Esophagus (tissue), 2 donors: ENCODE measurements around the gene GOLPH3L. TPM values are rescaled to one million over a fixed set of nuclear protein-coding genes. Genes with fewer than 3 reads are reported as not detected.
"Not testable (repeated sequence)": the region's sequence is repeated elsewhere in the genome, so short reads cannot be mapped to it uniquely, and the experiment has no call there.

Experiments used
- H3K27ac ChIP-seq, 2 donors: one replicate each; pipeline ENCODE4 v1.5.1; 2013; ENCODE audit warnings: low read depth in 2 of 2, mild to moderate bottlenecking in 2 of 2, inconsistent platforms in 1 of 2, low read length in 1 of 2, moderate library complexity in 1 of 2
- H3K27me3 ChIP-seq, 2 donors: one replicate each; pipeline ENCODE4 v1.6.1; 2013; ENCODE audit warnings: low read length in 2 of 2, control low read depth in 1 of 2, mild to moderate bottlenecking in 1 of 2; ENCODE audit not compliant: insufficient read depth in 2 of 2, control insufficient read depth in 1 of 2
- H3K36me3 ChIP-seq, 2 donors: one replicate each; pipeline ENCODE4 v1.6.1; 2013; ENCODE audit warnings: low read length in 1 of 2; ENCODE audit not compliant: control insufficient read depth in 2 of 2, insufficient read depth in 2 of 2
- H3K4me1 ChIP-seq, 2 donors: one replicate each; pipeline ENCODE4 v1.6.1; 2013; ENCODE audit warnings: low read length in 1 of 2; ENCODE audit not compliant: control insufficient read depth in 2 of 2, insufficient read depth in 2 of 2
- H3K4me3 ChIP-seq, 2 donors: one replicate each; pipeline ENCODE4 v1.5.1; 2013; ENCODE audit warnings: low read length in 2 of 2, mild to moderate bottlenecking in 2 of 2, low read depth in 1 of 2, moderate library complexity in 1 of 2
- H3K9me3 ChIP-seq, 2 donors: one replicate each; pipeline ENCODE4 v1.6.1; 2013; ENCODE audit warnings: mild to moderate bottlenecking in 2 of 2, low read depth in 1 of 2, low read length in 1 of 2, moderate library complexity in 1 of 2; ENCODE audit not compliant: control insufficient read depth in 2 of 2, insufficient read depth in 1 of 2
- WGBS, 2 donors: extraction: QIAGEN DNeasy Blood & Tissue Kit; methylation state at CpG; one replicate each; pipeline ENCODE4 v1.1.7; 2013; 5-methylcytosine and 5-hydroxymethylcytosine counted together
- polyA plus RNA-seq, 2 donors: library from polyadenylated mRNA; stranded (reverse); fragments of 200-250 nt; gene quantifications; one replicate each; pipeline ENCODE4 v1.2.3, GENCODE V29; 2013
- donor health status: healthy with polysubstance abuse.
- donor health status: Bipolar disorder and iron deficiency.

GOLPH3L gene
- polyA plus RNA-seq, 2 donors, result 20.3 to 27.0 TPM

- not testable (repeated sequence) for H3K36me3 ChIP-seq
- 91 to 96% methylated on average over 6 of the region's 6 CpGs for WGBS, 2 donors
These were observed 58.5 kb downstream of the GOLPH3L start for GRCh38 chr1:150638430-150638829.

DNA sequence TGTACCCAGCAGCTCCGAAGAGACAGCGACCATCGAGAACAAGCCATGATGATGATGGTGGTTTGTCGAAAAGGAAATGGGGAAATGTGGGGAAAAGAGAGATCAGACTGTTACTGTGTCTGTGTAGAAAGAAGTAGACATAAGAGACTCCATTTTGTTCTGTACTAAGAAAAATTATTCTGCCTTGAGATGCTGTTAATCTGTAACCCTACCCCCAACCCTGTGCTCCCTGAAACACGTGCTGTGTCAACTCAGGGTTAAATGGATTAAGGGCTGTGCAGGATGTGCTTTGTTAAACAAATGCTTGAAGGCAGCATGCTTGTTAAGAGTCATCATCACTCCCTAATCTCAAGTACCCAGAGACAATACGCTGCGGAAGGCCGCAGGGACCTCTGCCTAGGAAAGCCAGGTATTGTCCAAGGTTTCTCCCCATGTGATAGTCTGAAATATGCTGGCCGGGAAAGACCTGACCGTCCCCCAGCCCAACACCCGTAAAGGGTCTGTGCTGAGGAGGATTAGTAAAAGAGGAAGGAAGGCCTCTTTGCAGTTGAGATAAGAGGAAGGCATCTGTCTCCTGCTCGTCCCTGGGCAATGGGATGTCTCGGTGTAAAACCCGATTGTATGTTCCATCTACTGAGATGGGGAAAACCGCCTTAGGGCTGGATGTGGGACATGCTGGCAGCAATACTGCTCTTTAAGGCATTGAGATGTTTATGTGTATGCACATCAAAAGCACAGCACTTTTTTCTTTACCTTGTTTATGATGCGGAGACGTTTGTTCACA lies 61.9 kb downstream of the GOLPH3L start:
- not testable (repeated sequence) for H3K36me3 ChIP-seq, H3K27me3 ChIP-seq, H3K4me3 ChIP-seq, H3K4me1 ChIP-seq, H3K27ac ChIP-seq, H3K9me3 ChIP-seq
- 68% methylated on average over 14 to 17 of the region's 17 CpGs for WGBS, 2 donors

More at GRCh38 chr1:150638430-150638829, 58.5 kb downstream of the GOLPH3L start:
- not testable (repeated sequence) for H3K4me1 ChIP-seq, H3K9me3 ChIP-seq, H3K27me3 ChIP-seq, H3K27ac ChIP-seq, H3K4me3 ChIP-seq

GRCh38 chr1:150629115-150629928 lies 67.6 kb downstream of the GOLPH3L start, which contains the start of gene ENSA:
TSS of gene ENSA (minus strand) at chr1:150629612. CDS start at chr1:150629470, 142 bp downstream.
- Histone ChIP-seq H3K4me1 (peaks cover 2 to 3% of the 10 kb centered on the region in 2 donors), H3K9me3 (no peaks in the 10 kb centered on the region), H3K27me3 (no peaks in the 10 kb centered on the region), H3K27ac (peak within 1 kb of the TSS; percentile 95 to 99), H3K4me3 (peak within 1 kb of the TSS; percentile 81 to 86), H3K36me3 (peaks cover 2 to 7% of the 10 kb centered on the region in 2 donors)
- WGBS, 2 donors, result 0 to 1% methylated on average over 46 to 49 of the region's 49 CpGs

DNA sequence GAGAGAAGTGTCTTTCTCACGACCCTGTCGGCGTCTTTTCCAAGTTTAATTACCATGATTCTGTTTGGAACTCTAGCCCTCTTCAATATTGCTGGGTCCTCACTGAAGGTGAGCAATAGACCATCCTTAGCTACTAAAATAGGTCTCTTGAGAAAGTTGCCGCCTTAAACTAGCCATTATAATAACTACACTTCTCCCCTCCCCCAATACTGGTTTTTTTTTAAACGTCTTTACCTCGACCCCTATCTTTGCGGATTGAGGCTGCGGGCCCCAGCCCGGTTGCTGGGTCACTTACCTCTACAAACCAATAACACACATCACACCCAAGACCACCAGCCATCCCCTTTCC lies 68.2 kb downstream of the GOLPH3L start:
- peak overlapping the region; percentile 95 to 99 for H3K27ac ChIP-seq
- peaks cover 3 to 11% of the 10 kb centered on the region in 2 donors for H3K36me3 ChIP-seq
- peaks cover 2 to 3% of the 10 kb centered on the region in 2 donors for H3K4me1 ChIP-seq
- H3K9me3 ChIP-seq, result no peaks in the 10 kb centered on the region
- H3K4me3 ChIP-seq, result peak overlapping the region; percentile 81 to 86
- 1 to 2% methylated on average over 9 of the region's 9 CpGs for WGBS, 2 donors
- no peaks in the 10 kb centered on the region for H3K27me3 ChIP-seq

- H3K9me3 ChIP-seq, result no peaks in the 10 kb centered on the region
- 52 to 56% methylated on average over 5 of the region's 5 CpGs for WGBS, 2 donors
- peaks cover 5 to 12% of the 10 kb centered on the region in 2 donors for H3K36me3 ChIP-seq
- peaks cover 2 to 5% of the 10 kb centered on the region in 2 donors for H3K4me1 ChIP-seq
- no peaks in the 10 kb centered on the region for H3K27me3 ChIP-seq
- peak overlapping the region in 1 of 2 donors; percentile 86 for H3K4me3 ChIP-seq
- H3K27ac ChIP-seq, result peak overlapping the region; percentile 22 to 89
These were observed 69.0 kb downstream of the GOLPH3L start for GRCh38 chr1:150627826-150628410.

DNA sequence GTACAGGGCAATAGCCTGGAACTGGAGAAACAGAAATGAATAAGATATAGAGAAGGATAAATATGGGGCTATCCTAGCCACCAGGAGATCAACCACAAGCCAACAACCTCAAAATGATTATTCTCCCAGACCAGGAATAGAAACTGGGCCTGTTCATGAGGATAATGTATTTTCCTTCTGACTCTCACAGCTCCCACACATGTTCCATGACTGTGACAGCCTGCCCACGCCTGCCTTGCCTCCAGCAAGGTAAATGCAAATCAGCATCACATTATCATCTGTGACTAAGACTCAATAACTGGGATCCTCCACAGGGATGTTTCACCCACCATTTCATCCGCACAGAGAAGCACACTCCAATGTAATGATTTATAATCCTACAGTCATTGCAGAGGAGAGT lies 70.8 kb downstream of the GOLPH3L start:
- Histone ChIP-seq H3K27me3 (no peaks in the 10 kb centered on the region), H3K9me3 (no peaks in the 10 kb centered on the region), H3K4me1 (peaks cover 5% of the 10 kb centered on the region in 2 donors), H3K4me3 (no peak overlapping the region), H3K27ac (peak overlapping the region; percentile 63 to 83), H3K36me3 (peaks cover 5 to 12% of the 10 kb centered on the region in 2 donors)
- 51 to 71% methylated on average over 2 of the region's 2 CpGs for WGBS, 2 donors

DNA sequence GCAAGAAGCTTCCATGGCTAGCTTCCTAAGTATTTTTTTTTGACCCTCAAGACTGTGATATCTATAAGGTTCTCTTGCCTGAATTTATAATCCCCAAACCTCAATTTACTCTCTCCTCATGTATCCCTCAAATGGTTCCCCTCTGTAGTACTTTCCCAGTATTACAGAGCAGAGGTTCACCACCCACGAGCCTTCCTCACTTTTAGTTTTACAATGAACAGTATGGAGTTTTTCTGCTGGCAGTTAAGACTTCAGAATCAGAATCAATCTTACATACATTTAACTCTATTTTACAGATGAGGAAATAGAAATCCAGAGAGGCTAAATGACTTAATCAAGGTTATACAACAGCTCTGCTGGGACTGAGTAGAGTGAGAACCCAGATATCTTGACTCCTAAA lies 72.4 kb downstream of the GOLPH3L start:
- not testable (repeated sequence) for H3K9me3 ChIP-seq, H3K4me3 ChIP-seq, H3K4me1 ChIP-seq, H3K27me3 ChIP-seq
- Histone ChIP-seq H3K36me3 (peaks cover 5 to 12% of the 10 kb centered on the region in 2 donors), H3K27ac (peak overlapping the region; percentile 49 to 83)
- 35 to 45% methylated on average over 1 of the region's 1 CpG for WGBS, 2 donors

GRCh38 chr1:150624134-150624533 lies 72.8 kb downstream of the GOLPH3L start:
- not testable (repeated sequence) for H3K9me3 ChIP-seq, H3K4me1 ChIP-seq, H3K27me3 ChIP-seq, H3K4me3 ChIP-seq
- H3K36me3 ChIP-seq, result peaks cover 5 to 12% of the 10 kb centered on the region in 2 donors
- whole genome bisulfite sequencing, 2 donors, result 50 to 55% methylated on average over 1 of the region's 1 CpG
- peak overlapping the region; percentile 83 to 87 for H3K27ac ChIP-seq

GRCh38 chr1:150622303-150622975 lies 74.5 kb downstream of the GOLPH3L start:
- Histone ChIP-seq H3K27ac (peak overlapping the region; percentile 67 to 79), H3K4me1 (peaks cover 2 to 8% of the 10 kb centered on the region in 2 donors), H3K4me3 (no peak overlapping the region)

More at GRCh38 chr1:150622303-150622975, 74.5 kb downstream of the GOLPH3L start:
- peaks cover 5 to 12% of the 10 kb centered on the region in 2 donors for H3K36me3 ChIP-seq
- 24 to 39% methylated on average over 8 of the region's 8 CpGs for WGBS, 2 donors
- no peaks in the 10 kb centered on the region for H3K27me3 ChIP-seq
- H3K9me3 ChIP-seq, result no peaks in the 10 kb centered on the region
